Trophoblast cell (in vitro differentiated cells and primary cell): Measurements from ENCODE around the gene ANKDD1B.
"Not testable (repeated sequence)": the region's sequence is repeated elsewhere in the genome, so short reads cannot be mapped to it uniquely, and the experiment has no call there.

ENCODE experiments used
- DNase-seq, 2 donors: peaks; one replicate each; pipeline ENCODE4 v3.0.0-alpha.2; 2016
- H2AFZ ChIP-seq: 2 replicates; pipeline ENCODE4 v1.6.1; 2013; ENCODE audit warnings: low read length, moderate library complexity, mild to moderate bottlenecking; ENCODE audit not compliant: insufficient read depth, poor library complexity
- H2AK5ac ChIP-seq: 2 replicates; pipeline ENCODE4 v1.6.1; 2013; ENCODE audit warnings: mild to moderate bottlenecking, low read length
- H2BK120ac ChIP-seq: 2 replicates; pipeline ENCODE4 v1.6.1; 2013; ENCODE audit warnings: low read length, mild to moderate bottlenecking, moderate library complexity; ENCODE audit not compliant: insufficient read depth, poor library complexity
- H2BK12ac ChIP-seq: 2 replicates; pipeline ENCODE4 v1.6.1; 2013; ENCODE audit warnings: mild to moderate bottlenecking, low read length, moderate library complexity
- H2BK5ac ChIP-seq: 2 replicates; pipeline ENCODE4 v1.6.1; 2013; ENCODE audit warnings: low read length, low read depth, moderate library complexity, mild to moderate bottlenecking; ENCODE audit not compliant: poor library complexity
- H3K14ac ChIP-seq: 2 replicates; pipeline ENCODE4 v1.6.1; 2013; ENCODE audit warnings: mild to moderate bottlenecking, low read length
- H3K18ac ChIP-seq: 2 replicates; pipeline ENCODE4 v1.6.1; 2013; ENCODE audit warnings: mild to moderate bottlenecking, low read length
- H3K23ac ChIP-seq: 2 replicates; pipeline ENCODE4 v1.6.1; 2013; ENCODE audit warnings: low read length
- H3K27ac ChIP-seq: 2 replicates; pipeline ENCODE4 v1.5.1; 2013; ENCODE audit warnings: low read depth, mild to moderate bottlenecking, inconsistent platforms, low read length, moderate library complexity
- H3K27me3 ChIP-seq: 2 replicates; pipeline ENCODE4 v1.6.1; 2013; ENCODE audit warnings: inconsistent platforms, mild to moderate bottlenecking, low read length, moderate library complexity; ENCODE audit not compliant: insufficient read depth
- H3K36me3 ChIP-seq, 2 experiments: 1 replicate in 1 of 2; 2 replicates in 1 of 2; pipeline ENCODE4 v1.6.1; 2013; ENCODE audit warnings: low read length in 2 of 2, mild to moderate bottlenecking in 2 of 2, moderate library complexity in 1 of 2; ENCODE audit not compliant: insufficient read depth in 2 of 2, control insufficient read depth in 1 of 2
- H3K4ac ChIP-seq: 2 replicates; pipeline ENCODE4 v1.6.1; 2013; ENCODE audit warnings: low read depth, mild to moderate bottlenecking, low read length, moderate library complexity
- H3K4me1 ChIP-seq, 2 experiments: 1 replicate in 1 of 2; 2 replicates in 1 of 2; pipeline ENCODE4 v1.6.1; 2013; ENCODE audit warnings: low read length in 2 of 2, mild to moderate bottlenecking in 2 of 2, moderate library complexity in 1 of 2; ENCODE audit not compliant: insufficient read depth in 2 of 2, control insufficient read depth in 1 of 2
- H3K4me2 ChIP-seq: 2 replicates; pipeline ENCODE4 v1.6.1; 2013; ENCODE audit warnings: inconsistent platforms, mild to moderate bottlenecking, low read length, moderate library complexity
- H3K4me3 ChIP-seq: 2 replicates; pipeline ENCODE4 v1.5.1; 2013; ENCODE audit warnings: mild to moderate bottlenecking, low read depth, low read length, inconsistent platforms
- H3K79me1 ChIP-seq: one replicate; pipeline ENCODE4 v1.6.1; 2013; ENCODE audit warnings: low read length
- H3K79me2 ChIP-seq: 2 replicates; pipeline ENCODE4 v1.6.1; 2013; ENCODE audit warnings: low read length, mild to moderate bottlenecking; ENCODE audit not compliant: control insufficient read depth, insufficient read depth, poor library complexity
- H3K9ac ChIP-seq: 2 replicates; pipeline ENCODE4 v1.6.1; 2013; ENCODE audit warnings: mild to moderate bottlenecking, low read length
- H3K9me3 ChIP-seq: 2 replicates; pipeline ENCODE4 v1.6.1; 2013; ENCODE audit warnings: low read depth, mild to moderate bottlenecking, control low read depth, inconsistent platforms, low read length; ENCODE audit not compliant: insufficient read depth
- H4K12ac ChIP-seq: 2 replicates; pipeline ENCODE4 v1.6.1; 2013; ENCODE audit warnings: low read depth, mild to moderate bottlenecking, low read length, moderate library complexity
- H4K8ac ChIP-seq: 2 replicates; pipeline ENCODE4 v1.6.1; 2013; ENCODE audit warnings: low read depth, mild to moderate bottlenecking, low read length, moderate library complexity
- H4K91ac ChIP-seq: one replicate; pipeline ENCODE4 v1.6.1; 2013; ENCODE audit warnings: low read depth, mild to moderate bottlenecking, low read length, moderate library complexity
- whole genome bisulfite sequencing: extraction: QIAGEN DNeasy Blood & Tissue Kit; methylation state at CpG from one replicate; pipeline ENCODE4 v1.1.7; 2013; ENCODE audit warnings: missing lambda C conversion rate; ENCODE audit not compliant: insufficient read length, insufficient coverage; ENCODE audit errors: extremely low coverage; 5-methylcytosine and 5-hydroxymethylcytosine counted together

ANKDD1B gene

DNA sequence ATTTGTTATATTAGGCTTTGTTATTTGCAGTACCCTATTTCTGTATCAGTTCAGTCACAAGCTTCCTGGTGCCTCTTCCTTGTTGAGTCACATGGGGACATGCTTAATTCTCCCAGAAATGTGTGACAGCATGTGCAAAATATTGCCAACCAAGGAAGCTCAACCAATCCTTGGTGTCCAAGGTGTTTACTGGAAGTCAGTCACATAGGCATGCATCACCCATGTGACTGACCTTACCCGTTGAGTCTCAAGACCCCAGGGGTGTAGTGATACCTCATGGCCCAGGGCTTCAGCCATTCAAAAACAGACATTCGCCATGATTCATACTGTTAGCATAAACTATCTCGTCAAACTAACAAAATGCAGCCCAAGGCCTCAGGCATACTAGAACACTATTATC is 9.3 kb upstream of the ANKDD1B start:
- Histone ChIP-seq H3K14ac (no peak overlapping the region), H2BK5ac (no peak overlapping the region), H3K4ac (no peak overlapping the region), H2AFZ (no peak overlapping the region), H2BK120ac (no peak overlapping the region), H3K4me3 (no peak overlapping the region), H3K27ac (peak overlapping the region; percentile 52), H3K79me2 (no peaks in the 10 kb centered on the region), H3K36me3 (no peaks in the 10 kb centered on the region), H3K23ac (no peak overlapping the region), H3K9me3 (no peaks in the 10 kb centered on the region), H2AK5ac (no peak overlapping the region), H3K27me3 (no peaks in the 10 kb centered on the region), H3K79me1 (peaks cover 4% of the 10 kb centered on the region), H4K12ac (no peak overlapping the region), H3K4me1 (peaks cover 3 to 11% of the 10 kb centered on the region in 2 experiments), H4K8ac (no peak overlapping the region), H3K9ac (no peak overlapping the region), H2BK12ac (no peak overlapping the region), H4K91ac (no peak overlapping the region), H3K4me2 (no peak overlapping the region), H3K18ac (no peak overlapping the region)
- peak; percentile 97 to 98 for DNase-seq
- no CpG with 5 or more reads among the region's 3 CpGs for WGBS

GRCh38 chr5:75603371-75603770 is 7.9 kb upstream of the ANKDD1B start:
- Histone ChIP-seq H3K4me3 (no peak overlapping the region), H3K79me1 (peaks cover 4% of the 10 kb centered on the region), H4K91ac (no peak overlapping the region), H3K79me2 (no peaks in the 10 kb centered on the region), H3K9me3 (no peaks in the 10 kb centered on the region), H3K9ac (no peak overlapping the region), H3K4ac (no peak overlapping the region), H3K27me3 (no peaks in the 10 kb centered on the region), H3K4me2 (no peak overlapping the region), H3K18ac (no peak overlapping the region), H3K4me1 (peaks cover 3 to 11% of the 10 kb centered on the region in 2 experiments), H2BK5ac (no peak overlapping the region), H3K36me3 (no peaks in the 10 kb centered on the region), H2BK120ac (no peak overlapping the region), H2BK12ac (no peak overlapping the region), H4K8ac (no peak overlapping the region), H2AFZ (no peak overlapping the region), H3K14ac (no peak overlapping the region), H4K12ac (no peak overlapping the region), H3K23ac (no peak overlapping the region), H3K27ac (peak overlapping the region; percentile 3), H2AK5ac (no peak overlapping the region)
- DNase-seq = peak in 1 of 2 donors; percentile 67

DNA sequence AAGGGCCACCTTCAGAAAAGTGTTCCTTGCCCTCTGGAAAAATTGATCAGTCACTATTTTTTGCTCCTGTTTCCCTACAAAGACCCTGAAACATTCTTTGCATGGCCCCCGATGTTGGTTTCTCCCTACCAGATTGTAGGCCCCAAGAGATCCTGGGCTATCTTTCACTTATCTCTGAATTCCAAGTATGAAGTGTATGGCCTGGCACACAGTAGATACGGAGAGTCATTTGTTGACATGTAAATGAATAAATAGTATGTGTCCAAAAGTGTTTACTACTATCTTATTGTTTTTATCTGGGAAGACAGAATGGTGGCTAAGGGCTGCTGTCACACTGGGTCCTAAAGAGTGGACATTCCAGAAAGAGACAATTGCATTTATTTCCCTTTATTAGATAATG is 7.4 kb upstream of the ANKDD1B start:
- H3K14ac ChIP-seq = no peak overlapping the region
- no peak overlapping the region for H4K91ac ChIP-seq
- no peak overlapping the region for H2AK5ac ChIP-seq
- H4K12ac ChIP-seq = no peak overlapping the region
- H4K8ac ChIP-seq = no peak overlapping the region
- no peak overlapping the region for H2BK120ac ChIP-seq
- H3K4me2 ChIP-seq = no peak overlapping the region
- no peaks in the 10 kb centered on the region for H3K27me3 ChIP-seq
- no peak overlapping the region for H3K4me3 ChIP-seq
- H3K27ac ChIP-seq = peak overlapping the region; percentile 3
- H2BK12ac ChIP-seq = no peak overlapping the region
- peak in 1 of 2 donors; percentile 51 for DNase-seq
- H3K36me3 ChIP-seq = no peaks in the 10 kb centered on the region
- no peak overlapping the region for H3K9ac ChIP-seq
- no peaks in the 10 kb centered on the region for H3K79me2 ChIP-seq
- H3K79me1 ChIP-seq = peaks cover 4% of the 10 kb centered on the region
- H3K4me1 ChIP-seq = peaks cover 3 to 11% of the 10 kb centered on the region in 2 experiments
- H3K4ac ChIP-seq = no peak overlapping the region
- no CpG with 5 or more reads among the region's 2 CpGs for WGBS
- no peaks in the 10 kb centered on the region for H3K9me3 ChIP-seq
- no peak overlapping the region for H2BK5ac ChIP-seq
- no peak overlapping the region for H3K18ac ChIP-seq
- H2AFZ ChIP-seq = no peak overlapping the region
- no peak overlapping the region for H3K23ac ChIP-seq

DNA sequence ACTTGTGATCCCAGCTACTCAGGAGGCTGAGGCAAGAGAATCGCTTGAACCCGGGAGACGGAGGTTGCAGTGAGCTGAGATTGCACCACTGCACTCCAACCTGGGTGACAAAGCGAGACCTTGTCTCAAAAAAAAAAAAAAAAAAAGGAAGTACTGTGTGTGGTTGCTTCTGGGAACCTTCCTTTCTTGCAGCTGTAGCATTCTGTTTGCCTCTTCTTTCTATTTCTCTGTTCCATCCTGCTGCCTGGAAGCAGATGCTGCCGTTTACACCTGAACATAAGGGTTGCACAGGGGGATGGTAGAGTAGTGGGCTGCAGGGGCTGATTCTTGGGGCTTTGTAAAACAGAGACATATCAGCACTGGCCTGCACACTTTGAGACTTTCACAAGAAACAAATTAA is 3.9 kb upstream of the ANKDD1B start:
- Histone ChIP-seq H2BK120ac (peak overlapping the region; percentile 38), H4K91ac (peak overlapping the region; percentile 24), H3K4me1 (peaks cover 8 to 12% of the 10 kb centered on the region in 2 experiments), H4K8ac (peak overlapping the region; percentile 47)
- H3K9me3 ChIP-seq, H2AFZ ChIP-seq, H3K27ac ChIP-seq, H3K23ac ChIP-seq, H3K14ac ChIP-seq, H2AK5ac ChIP-seq, H3K9ac ChIP-seq, H3K4ac ChIP-seq, DNase-seq, H3K79me1 ChIP-seq, H4K12ac ChIP-seq, H3K4me2 ChIP-seq, H3K36me3 ChIP-seq, H3K4me3 ChIP-seq, H3K18ac ChIP-seq, H3K27me3 ChIP-seq, H3K79me2 ChIP-seq, H2BK12ac ChIP-seq, H2BK5ac ChIP-seq: not testable (repeated sequence)
- WGBS = no CpG with 5 or more reads among the region's 5 CpGs
